ENCODE data around the gene VPS26C. TPM values are rescaled to one million over a fixed set of nuclear protein-coding genes. Genes with fewer than 3 reads are reported as not detected.

VPS26C gene
- polyA plus RNA-seq, 1 of the 3 experiments (the other 2 are of a cell fraction): 34.8 TPM

DNA sequence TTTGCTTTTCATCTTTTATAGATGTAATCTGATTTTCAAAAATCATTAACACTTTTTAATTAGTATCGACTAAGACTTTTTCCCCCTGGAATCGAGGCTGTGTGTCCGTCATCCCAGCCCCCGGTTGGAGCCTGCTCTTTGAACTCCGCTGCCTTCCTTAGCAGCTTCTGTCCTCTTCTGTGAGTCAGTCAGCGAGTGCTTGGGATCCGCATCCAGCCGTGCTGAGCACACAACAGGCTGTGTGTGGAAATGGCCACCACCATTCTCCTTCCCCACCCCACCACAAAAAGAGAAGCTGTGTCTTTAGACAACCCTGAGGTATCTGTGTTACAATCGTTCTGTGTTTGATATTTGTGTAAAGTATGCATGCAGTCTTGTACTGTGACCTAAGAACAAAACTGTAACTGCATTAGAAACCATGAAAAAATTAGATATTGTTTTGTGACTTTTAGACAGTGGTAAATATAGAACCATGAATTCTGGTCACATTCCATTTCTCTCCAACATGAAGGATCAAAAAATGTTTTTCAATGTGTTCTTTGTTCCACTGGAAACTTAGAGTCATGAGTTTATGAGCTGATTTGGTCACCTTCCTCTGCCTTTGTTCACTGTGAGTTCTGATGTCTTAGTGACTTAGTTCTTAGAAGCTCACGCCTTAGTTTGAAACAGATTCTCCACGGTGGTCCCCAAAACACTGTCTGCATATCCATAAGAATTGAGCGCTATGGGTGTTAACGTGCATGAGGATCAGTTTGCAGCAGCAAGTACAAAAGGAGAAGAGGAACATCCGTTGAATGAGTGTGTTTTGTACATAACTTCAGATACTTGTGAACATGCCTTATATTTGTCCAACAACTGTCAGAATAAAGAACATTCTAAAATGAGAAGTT is 64.7 kb downstream of the VPS26C start:
- no peaks in the 10 kb centered on the region for H3K27me3 ChIP-seq (ENCODE audit: insufficient read depth)
- H3K4me2 ChIP-seq: no peak overlapping the region
- no peak for DNase-seq
- no peak overlapping the region for H3K4me3 ChIP-seq (ENCODE audit: low read depth in 2 of 2, low read length in 1 of 2)
- no peaks in the 10 kb centered on the region for H3K9me2 ChIP-seq
- 91% methylated on average over 14 of the region's 14 CpGs for WGBS (ENCODE audit: low lambda C conversion rate)
- H3K27ac ChIP-seq (ENCODE audit: low read depth in 2 of 2, low read length in 1 of 2): no peak overlapping the region; a peak in 1 of 4 replicates
- POLR2A ChIA-PET: interaction anchor here (1.0 kb wide), 1 partner anchor 14 kb away, joined by 3 read pairs; no protein-coding TSS in a partner anchor
- H4K20me1 ChIP-seq (ENCODE audit: insufficient read depth): no peaks in the 10 kb centered on the region
- TF ChIP-seq, protein P1, sequence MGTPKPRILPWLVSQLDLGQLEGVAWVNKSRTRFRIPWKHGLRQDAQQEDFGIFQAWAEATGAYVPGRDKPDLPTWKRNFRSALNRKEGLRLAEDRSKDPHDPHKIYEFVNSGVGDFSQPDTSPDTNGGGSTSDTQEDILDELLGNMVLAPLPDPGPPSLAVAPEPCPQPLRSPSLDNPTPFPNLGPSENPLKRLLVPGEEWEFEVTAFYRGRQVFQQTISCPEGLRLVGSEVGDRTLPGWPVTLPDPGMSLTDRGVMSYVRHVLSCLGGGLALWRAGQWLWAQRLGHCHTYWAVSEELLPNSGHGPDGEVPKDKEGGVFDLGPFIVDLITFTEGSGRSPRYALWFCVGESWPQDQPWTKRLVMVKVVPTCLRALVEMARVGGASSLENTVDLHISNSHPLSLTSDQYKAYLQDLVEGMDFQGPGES (IDR thresholded peaks at IDR 0.05; ENCODE audit: low read depth, low read length): no peak
- TF ChIP-seq YY1 (IDR thresholded peaks at IDR 0.05; ENCODE audit: low read depth) (no peak), TCF12 (IDR thresholded peaks at IDR 0.05) (no peak), RXRA (IDR thresholded peaks at IDR 0.05; ENCODE audit: borderline replicate concordance, low read depth) (no peak)
- CTCF ChIA-PET: interaction anchor here (1.2 kb wide), 1 partner anchor 192 kb away, joined by 3 read pairs; no protein-coding TSS in a partner anchor
- peaks cover 54 to 63% of the 10 kb centered on the region in 2 experiments for H3K36me3 ChIP-seq (replicated peaks in 1 of 2; ENCODE audit: control insufficient read depth in 1 of 2, insufficient read depth in 2 of 2, low read length in 1 of 2)
- no peak overlapping the region for H3K9ac ChIP-seq
- peaks cover 0 to 4% of the 10 kb centered on the region in 2 experiments; a peak in 1 of 4 replicates for H3K4me1 ChIP-seq (ENCODE audit: control insufficient read depth in 1 of 2, insufficient read depth in 2 of 2, low read depth in 1 of 2, low read length in 1 of 2)
- H3K9me3 ChIP-seq: no peaks in the 10 kb centered on the region
- no peaks in the 10 kb centered on the region for H3F3A ChIP-seq (replicated peaks; ENCODE audit: insufficient read depth)
- no peak overlapping the region for H2AFZ ChIP-seq (ENCODE audit: low read depth)
- H3K79me2 ChIP-seq (ENCODE audit: insufficient read depth): no peaks in the 10 kb centered on the region

DNA sequence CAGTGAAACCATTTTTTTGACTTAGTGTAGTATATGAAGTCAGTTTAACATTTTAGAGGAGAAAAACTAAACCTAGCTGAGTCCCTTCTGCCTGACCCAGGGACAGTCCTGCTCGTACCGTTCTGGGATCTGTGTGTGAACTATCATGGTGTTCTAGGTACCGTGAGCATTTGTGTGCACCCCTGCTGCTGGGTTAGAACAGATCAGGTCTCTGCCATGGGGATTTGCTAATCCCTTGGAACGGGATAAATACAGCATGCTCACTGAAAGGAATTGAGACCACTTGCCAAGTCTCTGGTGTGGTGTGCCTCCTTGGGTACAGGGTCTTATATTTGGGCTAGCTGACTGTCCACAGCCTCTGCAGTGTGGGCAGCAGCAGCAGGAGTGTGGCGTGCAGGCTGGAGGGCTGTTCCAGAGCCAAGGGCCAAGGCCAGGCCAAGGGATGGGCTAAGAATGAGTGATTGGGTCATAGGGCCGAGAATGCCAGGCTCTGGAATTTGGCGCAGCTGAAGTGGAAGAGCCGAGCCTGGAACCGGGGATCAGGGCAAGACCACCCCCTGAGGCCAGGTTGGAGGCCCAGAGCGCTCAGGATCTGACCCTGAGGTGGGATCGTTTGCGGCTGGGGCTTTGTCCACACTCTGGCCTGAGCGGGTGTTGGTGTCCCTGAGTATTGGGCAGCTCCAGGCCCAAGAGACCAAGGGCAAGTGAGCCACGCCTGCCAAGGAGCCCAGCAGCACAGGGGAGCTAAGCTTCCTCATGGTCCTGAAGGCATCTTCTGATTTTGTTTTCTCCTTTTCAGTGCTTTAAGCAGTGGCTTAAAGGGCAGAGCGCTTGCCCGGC is 66.3 kb downstream of the VPS26C start:
- Histone ChIP-seq H3K4me2 (no peak overlapping the region), H3K4me1 (ENCODE audit: control insufficient read depth in 1 of 2, insufficient read depth in 2 of 2, low read depth in 1 of 2, low read length in 1 of 2) (no peaks in the 10 kb centered on the region; a peak in 1 of 4 replicates), H3K79me2 (ENCODE audit: insufficient read depth) (no peaks in the 10 kb centered on the region), H3K27ac (ENCODE audit: low read depth in 2 of 2, low read length in 1 of 2) (no peak overlapping the region), H3K9me2 (no peaks in the 10 kb centered on the region), H3K36me3 (replicated peaks in 1 of 2; ENCODE audit: control insufficient read depth in 1 of 2, insufficient read depth in 2 of 2, low read length in 1 of 2) (peaks cover 66 to 68% of the 10 kb centered on the region in 2 experiments), H3F3A (replicated peaks; ENCODE audit: insufficient read depth) (no peaks in the 10 kb centered on the region), H3K4me3 (ENCODE audit: low read depth in 2 of 2, low read length in 1 of 2) (no peak overlapping the region), H4K20me1 (ENCODE audit: insufficient read depth) (no peaks in the 10 kb centered on the region), H2AFZ (ENCODE audit: low read depth) (no peak overlapping the region), H3K9me3 (no peaks in the 10 kb centered on the region), H3K27me3 (ENCODE audit: insufficient read depth) (no peaks in the 10 kb centered on the region), H3K9ac (no peak overlapping the region)
- 100% methylated on average over 7 of the region's 16 CpGs for WGBS (ENCODE audit: low lambda C conversion rate)
- no peak for DNase-seq
- ChIA-PET CTCF (interaction anchor here (1.0 kb wide), 1 partner anchor 20 kb away, joined by 3 read pairs; no protein-coding TSS in a partner anchor), POLR2A (interaction anchor here (1.0 kb wide), 1 partner anchor 16 kb away, joined by 3 read pairs; no protein-coding TSS in a partner anchor)
- TF ChIP-seq RAD21 (IDR thresholded peaks at IDR 0.05; ENCODE audit: low read length) (no peak), EP300 (IDR thresholded peaks at IDR 0.05; ENCODE audit: borderline replicate concordance in 1 of 2, low read depth in 1 of 2, low read length in 1 of 2) (no peak), FOXM1 (IDR thresholded peaks at IDR 0.05; ENCODE audit: low read depth) (no peak), RFX5 (IDR thresholded peaks at IDR 0.05; ENCODE audit: low read length) (no peak), NRF1 (IDR thresholded peaks at IDR 0.05; ENCODE audit: low read depth, low read length) (no peak)

Data from SK-N-SH (cell line).